CD4-positive, alpha-beta memory T cell (primary cell): ENCODE measurements around the gene TIMM9. TPM values are rescaled to one million over a fixed set of nuclear protein-coding genes. Genes with fewer than 3 reads are reported as not detected.
A peak's percentile ranks its signal among the peaks of the same experiment; 100 is the strongest.
"Not testable (repeated sequence)": the region's sequence is repeated elsewhere in the genome, so short reads cannot be mapped to it uniquely, and the experiment has no call there.

Source experiments
- CTCF ChIA-PET: fragments of 350-600 bp; sonication (Branson Sonifier 250); formaldehyde crosslinking; loops from one replicate; lab custom pipeline; 2021; ENCODE audit warnings: inconsistent platforms; ENCODE audit not compliant: partially characterized antibody; lab: Charles Lee
- POLR2A ChIA-PET: fragments of 350-600 bp; sonication (Branson Sonifier 250); formaldehyde crosslinking; loops from one replicate; lab custom pipeline; 2021; ENCODE audit not compliant: partially characterized antibody; lab: Charles Lee
- DNase-seq, 5 donors: peaks; one replicate each; pipeline versions ENCODE4 v3.0.0 to v3.0.0-alpha.2; 2020 to 2022; ENCODE audit warnings: mixed read lengths in 1 of 5
- H3K27ac ChIP-seq: one replicate; pipeline ENCODE4 v1.7.0; 2013; ENCODE audit warnings: low read depth, low read length
- H3K27me3 ChIP-seq: 2 replicates; pipeline ENCODE4 v1.7.0; 2013; ENCODE audit warnings: mild to moderate bottlenecking, low read length, moderate library complexity; ENCODE audit not compliant: insufficient read depth
- H3K36me3 ChIP-seq: 2 replicates; pipeline ENCODE4 v1.7.0; 2013; ENCODE audit warnings: mild to moderate bottlenecking, low read length, moderate library complexity; ENCODE audit not compliant: insufficient read depth
- H3K4me1 ChIP-seq: 2 replicates; pipeline ENCODE4 v1.7.0; 2013; ENCODE audit warnings: mild to moderate bottlenecking, low read length, moderate library complexity; ENCODE audit not compliant: insufficient read depth
- H3K4me3 ChIP-seq, 2 donors: one replicate each; pipeline ENCODE4 v1.7.0; 2013; ENCODE audit warnings: low read length in 2 of 2, mild to moderate bottlenecking in 1 of 2
- H3K9me3 ChIP-seq, 2 donors: one replicate each; pipeline ENCODE4 v1.7.0; 2013; ENCODE audit warnings: low read length in 2 of 2, control low read depth in 1 of 2; ENCODE audit not compliant: control insufficient read depth in 1 of 2
- H3K27ac Mint-ChIP-seq, 7 donors: one replicate each; pipeline ENCODE4 v1.8.0; 2020 to 2021; ENCODE audit warnings: mixed read lengths in 7 of 7, mild to moderate bottlenecking in 6 of 7, inconsistent platforms in 3 of 7, moderate library complexity in 3 of 7
- H3K27me3 Mint-ChIP-seq, 2 donors: one replicate each; pipeline ENCODE4 v1.8.0; 2020 to 2021; ENCODE audit warnings: mixed read lengths in 2 of 2
- H3K36me3 Mint-ChIP-seq, 2 donors: one replicate each; pipeline ENCODE4 v1.8.0; 2020 to 2021; ENCODE audit warnings: mixed read lengths in 2 of 2, inconsistent platforms in 1 of 2, mild to moderate bottlenecking in 1 of 2
- H3K4me1 Mint-ChIP-seq, 4 donors: one replicate each; pipeline ENCODE4 v1.8.0; 2020 to 2021; ENCODE audit warnings: mixed read lengths in 4 of 4, mild to moderate bottlenecking in 1 of 4
- H3K4me3 Mint-ChIP-seq, 8 donors: one replicate each; pipeline ENCODE4 v1.8.0; 2020 to 2021; ENCODE audit warnings: mixed read lengths in 8 of 8, mild to moderate bottlenecking in 7 of 8, moderate library complexity in 6 of 8, inconsistent platforms in 3 of 8
- H3K9me3 Mint-ChIP-seq, 8 donors: one replicate each; pipeline ENCODE4 v1.8.0; 2020 to 2021; ENCODE audit warnings: mixed read lengths in 8 of 8, mild to moderate bottlenecking in 5 of 8, inconsistent platforms in 3 of 8, moderate library complexity in 1 of 8
- intact Hi-C: fragments of 100-400 bp; cut with micrococcal nuclease; formaldehyde crosslinking; loops from one replicate; pipeline ENCODE4 v1.15.1; 2023
- polyA plus RNA-seq, 2 donors: library from polyadenylated mRNA; unstranded; fragments of 300-500 nt; fragmentation: Illumina TruSeq; gene quantifications; one replicate each; pipeline ENCODE4 v1.2.3, GENCODE V29; 2021
- total RNA-seq, 2 experiments: library from RNA; stranded (reverse); gene quantifications; one replicate each; pipeline ENCODE4 v1.2.3, GENCODE V29; 2021

The TIMM9 gene
- total and polyA plus RNA-seq, 4 experiments from 2014 or later: 28.0 to 51.9 (median 34.9) TPM

DNA sequence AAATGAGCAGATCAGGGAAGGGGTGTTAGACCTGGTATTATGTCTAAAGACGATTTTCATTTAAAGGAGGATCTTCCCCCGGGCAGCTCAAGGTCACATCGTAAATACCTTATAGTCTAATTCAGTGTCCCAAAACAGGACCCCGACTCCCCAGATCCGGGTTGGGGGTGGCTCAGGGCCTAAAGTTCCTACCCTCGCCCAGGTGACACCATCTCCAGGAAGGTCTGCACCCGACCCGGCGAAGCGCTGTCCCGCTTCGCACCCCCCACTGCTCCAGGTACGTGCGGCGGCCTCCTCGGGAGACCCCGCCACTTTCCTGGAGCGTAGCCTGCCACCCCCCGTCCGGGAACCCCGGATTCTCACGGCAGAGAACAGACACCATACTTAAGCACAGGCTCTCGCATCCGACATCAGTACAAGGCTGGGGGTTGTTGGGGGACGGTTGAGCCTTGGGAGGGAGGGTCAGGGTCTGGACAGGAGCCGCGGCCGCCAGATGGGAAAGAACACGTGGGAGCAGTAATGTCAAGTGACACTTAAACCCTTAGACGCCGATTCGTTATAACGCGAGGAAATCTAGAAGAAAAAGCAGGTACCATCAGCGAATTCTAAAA, 556 bp downstream of the TIMM9 start:
- Mint-ChIP-seq H3K27me3 (peaks cover 0 to 2% of the 10 kb centered on the region in 2 donors), H3K4me3 (peak overlapping the region; percentile 91 to 97 (median 94)), H3K36me3 (peaks cover 8 to 35% of the 10 kb centered on the region in 2 donors), H3K4me1 (peaks cover 23 to 64% (median 43%) of the 10 kb centered on the region in 4 donors), H3K27ac (peak overlapping the region; percentile 94 to 100 (median 98)), H3K9me3 (peaks cover 0 to 4% (median 0%) of the 10 kb centered on the region in 8 donors)
- Histone ChIP-seq H3K4me3 (peak overlapping the region; percentile 90 to 91), H3K27ac (peak overlapping the region; percentile 88), H3K27me3 (no peaks in the 10 kb centered on the region), H3K4me1 (peaks cover 39% of the 10 kb centered on the region), H3K36me3 (peaks cover 4% of the 10 kb centered on the region), H3K9me3 (no peaks in the 10 kb centered on the region)
- CTCF ChIA-PET: interaction anchor here (1.0 to 5.6 kb wide), 6 partner anchors 9 to 1158 kb away, joined by 3 to 49 read pairs (median 3); partner anchors contain the start of genes AP5M1, ARID4A, EXOC5 and TOMM20L
- intact Hi-C loops: loop anchor here (1.0 to 5.0 kb wide), 11 partner anchors 31 to 1822 kb away; partner anchors contain the start of genes ARID4A, DAAM1, JKAMP and L3HYPDH
- DNase-seq: peak in 1 of 5 donors; percentile 58
- POLR2A ChIA-PET: interaction anchor here (0.5 to 3.1 kb wide), 21 partner anchors 14 to 1822 kb away, joined by 3 to 68 read pairs (median 5); partner anchors contain the start of genes ACTR10, AP5M1, ARID4A and EXOC5

DNA sequence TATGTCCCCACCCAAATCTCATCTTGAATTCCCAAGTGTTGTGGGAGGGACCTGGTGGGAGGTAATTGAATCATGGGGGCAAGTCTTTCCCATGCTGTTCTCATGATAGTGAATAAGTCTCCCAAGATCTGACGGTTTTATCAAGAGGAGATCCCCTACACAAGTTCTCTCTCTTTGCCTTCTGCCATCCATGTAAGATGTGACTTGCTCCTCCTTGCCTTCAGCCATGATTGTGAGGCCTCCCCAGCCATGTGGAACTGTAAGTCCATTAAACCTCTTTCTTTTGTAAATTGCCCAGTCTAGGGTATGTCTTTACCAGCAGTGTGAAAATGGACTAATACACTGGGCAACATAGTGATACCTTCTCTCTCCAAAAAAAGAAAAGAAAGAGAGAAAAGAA, 10.4 kb downstream of the TIMM9 start:
- H3K4me1 ChIP-seq, POLR2A ChIA-PET, H3K27ac ChIP-seq, H3K27me3 Mint-ChIP-seq, H3K9me3 Mint-ChIP-seq, H3K27ac Mint-ChIP-seq, H3K4me3 Mint-ChIP-seq, H3K27me3 ChIP-seq, H3K36me3 ChIP-seq, H3K9me3 ChIP-seq, H3K4me3 ChIP-seq, DNase-seq, intact Hi-C loops: not testable (repeated sequence)
- peaks cover 10 to 16% (median 13%) of the 10 kb centered on the region in 4 donors for H3K4me1 Mint-ChIP-seq
- CTCF ChIA-PET: interaction anchor here (1.4 kb wide), 1 partner anchor 10 kb away, joined by 3 read pairs; no protein-coding TSS in a partner anchor
- peaks cover 37 to 46% of the 10 kb centered on the region in 2 donors for H3K36me3 Mint-ChIP-seq

DNA sequence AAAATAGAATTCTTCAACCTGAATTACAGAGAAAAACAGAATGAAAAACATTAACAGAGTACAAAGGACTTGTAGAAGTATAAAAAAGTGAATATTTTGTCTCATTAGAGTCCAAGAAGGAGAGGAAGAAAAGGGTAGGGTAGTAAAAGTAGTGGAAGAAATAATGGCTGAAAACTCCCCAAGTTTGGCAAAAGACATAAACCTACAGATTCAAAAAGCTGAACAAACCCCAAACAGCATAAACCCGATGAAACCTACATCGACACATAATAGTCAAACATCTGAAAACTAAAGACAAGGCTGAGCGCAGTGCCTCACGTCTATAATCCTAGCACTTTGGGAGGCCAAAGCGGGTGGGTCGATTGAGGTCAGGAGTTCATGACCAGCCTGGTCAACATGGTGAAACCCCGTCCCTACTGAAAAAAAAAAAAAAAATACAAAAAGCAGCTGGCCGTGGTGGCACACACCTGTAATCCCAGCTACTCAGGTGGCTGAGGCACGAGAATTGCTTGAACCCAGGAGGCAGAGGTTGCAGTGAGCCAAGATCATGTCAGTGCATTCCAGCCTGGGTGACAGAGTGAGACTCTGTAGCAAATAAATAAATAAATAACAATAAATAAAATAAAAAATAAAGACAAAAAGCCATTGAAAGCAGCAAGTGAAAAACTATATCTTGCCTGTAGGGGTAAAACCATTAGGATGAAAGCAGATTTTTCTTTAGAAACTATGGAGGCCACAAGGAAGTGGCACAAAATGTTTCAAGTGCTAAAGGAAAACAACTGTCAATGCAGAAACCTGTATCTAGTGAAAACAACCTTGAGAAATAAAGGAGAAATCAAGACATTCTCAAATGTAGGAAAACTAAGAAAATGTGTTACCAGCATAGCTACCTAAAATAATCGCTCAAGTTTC, 11.4 kb downstream of the TIMM9 start:
- peaks cover 10 to 16% (median 13%) of the 10 kb centered on the region in 4 donors for H3K4me1 Mint-ChIP-seq
- H3K27me3 ChIP-seq: no peaks in the 10 kb centered on the region
- no peaks in the 10 kb centered on the region for H3K27me3 Mint-ChIP-seq
- no peaks in the 10 kb centered on the region for H3K9me3 Mint-ChIP-seq
- no peak overlapping the region for H3K27ac ChIP-seq
- no peak overlapping the region for H3K4me3 Mint-ChIP-seq
- ChIA-PET POLR2A (no interaction called here), CTCF (no interaction called here)
- H3K4me1 ChIP-seq: no peaks in the 10 kb centered on the region
- H3K36me3 ChIP-seq: peaks cover 5% of the 10 kb centered on the region
- DNase-seq: no peak
- H3K36me3 Mint-ChIP-seq: peaks cover 36 to 48% of the 10 kb centered on the region in 2 donors
- H3K9me3 ChIP-seq: no peaks in the 10 kb centered on the region
- no peak overlapping the region for H3K4me3 ChIP-seq
- intact Hi-C loops: no loop called here
- peak overlapping the region in 1 of 7 donors; percentile 54 for H3K27ac Mint-ChIP-seq

- ChIA-PET CTCF (no interaction called here), POLR2A (no interaction called here)
- no peak overlapping the region for H3K27ac Mint-ChIP-seq
- DNase-seq: no peak
- Histone ChIP-seq H3K9me3 (no peaks in the 10 kb centered on the region), H3K27ac (no peak overlapping the region), H3K36me3 (peaks cover 14% of the 10 kb centered on the region), H3K27me3 (no peaks in the 10 kb centered on the region), H3K4me3 (no peak overlapping the region), H3K4me1 (no peaks in the 10 kb centered on the region)
- H3K4me1 Mint-ChIP-seq: peaks cover 10 to 16% (median 13%) of the 10 kb centered on the region in 4 donors
- no peaks in the 10 kb centered on the region for H3K27me3 Mint-ChIP-seq
- H3K4me3 Mint-ChIP-seq: no peak overlapping the region
- intact Hi-C loops: no loop called here
- peaks cover 36 to 51% of the 10 kb centered on the region in 2 donors for H3K36me3 Mint-ChIP-seq
- no peaks in the 10 kb centered on the region for H3K9me3 Mint-ChIP-seq
These were observed 12.5 kb downstream of the TIMM9 start for GRCh38 chr14:58414845-58415244.

- CTCF ChIA-PET: interaction anchor here (0.9 to 2.4 kb wide), 2 partner anchors 11 to 13 kb away, joined by 3 to 11 read pairs; partner anchors contain the start of gene TOMM20L
- Histone ChIP-seq H3K27me3 (no peaks in the 10 kb centered on the region), H3K9me3 (no peaks in the 10 kb centered on the region), H3K4me3 (no peak overlapping the region), H3K36me3 (peaks cover 18% of the 10 kb centered on the region), H3K4me1 (no peaks in the 10 kb centered on the region), H3K27ac (no peak overlapping the region)
- H3K36me3 Mint-ChIP-seq: peaks cover 17 to 35% of the 10 kb centered on the region in 2 donors
- H3K9me3 Mint-ChIP-seq: no peaks in the 10 kb centered on the region
- H3K27ac Mint-ChIP-seq: no peak overlapping the region
- POLR2A ChIA-PET: no interaction called here
- no peaks in the 10 kb centered on the region for H3K4me1 Mint-ChIP-seq
- H3K27me3 Mint-ChIP-seq: no peaks in the 10 kb centered on the region
- DNase-seq: no peak
- intact Hi-C loops: no loop called here
- no peak overlapping the region for H3K4me3 Mint-ChIP-seq
These were observed 18.6 kb downstream of the TIMM9 start for GRCh38 chr14:58408681-58409215.

- intact Hi-C loops: loop anchor here (1.0 kb wide), 1 partner anchor 293 kb away; no protein-coding TSS in a partner anchor
- no peak for DNase-seq
- Histone ChIP-seq H3K27me3 (no peaks in the 10 kb centered on the region), H3K27ac (no peak overlapping the region), H3K4me1 (peaks cover 2% of the 10 kb centered on the region), H3K4me3 (no peak overlapping the region), H3K36me3 (no peaks in the 10 kb centered on the region), H3K9me3 (no peaks in the 10 kb centered on the region)
- Mint-ChIP-seq H3K4me1 (peaks cover 0 to 11% (median 2%) of the 10 kb centered on the region in 4 donors), H3K27ac (no peak overlapping the region), H3K27me3 (no peaks in the 10 kb centered on the region), H3K9me3 (no peaks in the 10 kb centered on the region), H3K4me3 (no peak overlapping the region), H3K36me3 (no peaks in the 10 kb centered on the region)
- ChIA-PET CTCF (interaction anchor here (1.3 kb wide), 1 partner anchor 291 kb away, joined by 5 read pairs; no protein-coding TSS in a partner anchor), POLR2A (no interaction called here)
These were observed 25.7 kb downstream of the TIMM9 start for GRCh38 chr14:58401587-58401986.
